PFSK-1 (cell line): ENCODE measurements around the gene VANGL1.

Experiments used
- FOXP2 ChIP-seq: optimal IDR thresholded peaks from 2 replicates; pipeline ENCODE3; 2011; ENCODE audit warnings: borderline replicate concordance, control low read depth, inconsistent platforms; ENCODE audit not compliant: insufficient read depth; ENCODE audit errors: extremely low read length, extremely low read depth
- POLR2AphosphoS5 ChIP-seq: IDR thresholded peaks from 2 replicates; pipeline ENCODE4 v1.6.1; 2012; ENCODE audit warnings: low read depth, mild to moderate bottlenecking, control low read depth, low read length, moderate library complexity
- REST ChIP-seq, 2 experiments: IDR thresholded peaks; 2 replicates each; pipeline versions ENCODE4 v1.6.1 to v1.8.0; 2011 to 2012; ENCODE audit warnings: low read depth in 2 of 2, low read length in 2 of 2, control low read depth in 1 of 2, inconsistent platforms in 1 of 2, mild to moderate bottlenecking in 1 of 2, moderate library complexity in 1 of 2; ENCODE audit not compliant: insufficient read depth in 1 of 2
- SIN3A ChIP-seq: IDR thresholded peaks from 2 replicates; pipeline ENCODE4 v1.6.1; 2012; ENCODE audit warnings: mild to moderate bottlenecking, low read length, moderate library complexity, borderline replicate concordance; ENCODE audit not compliant: insufficient read depth
- TAF1 ChIP-seq: IDR thresholded peaks from 2 replicates; pipeline ENCODE4 v1.6.1; 2012; ENCODE audit warnings: low read length, control low read depth, borderline replicate concordance; ENCODE audit not compliant: insufficient read depth

Gene VANGL1

GRCh38 chr1:115642168-115643072 is 650 bp downstream of the VANGL1 start:
- no peak for TF ChIP-seq FOXP2
- no peak for TF ChIP-seq TAF1
- TF ChIP-seq REST (IDR thresholded peaks at IDR 0.05; ENCODE audit: insufficient read depth in 1 of 2, low read depth in 2 of 2, low read length in 2 of 2): no peak
- no peak for TF ChIP-seq SIN3A
- TF ChIP-seq POLR2AphosphoS5: no peak

GRCh38 chr1:115643225-115643624 is 1.5 kb downstream of the VANGL1 start:
- no peak for TF ChIP-seq FOXP2
- no peak for TF ChIP-seq SIN3A
- no peak for TF ChIP-seq TAF1
- TF ChIP-seq REST (IDR thresholded peaks at IDR 0.05; ENCODE audit: insufficient read depth in 1 of 2, low read depth in 2 of 2, low read length in 2 of 2): no peak
- no peak for TF ChIP-seq POLR2AphosphoS5

DNA sequence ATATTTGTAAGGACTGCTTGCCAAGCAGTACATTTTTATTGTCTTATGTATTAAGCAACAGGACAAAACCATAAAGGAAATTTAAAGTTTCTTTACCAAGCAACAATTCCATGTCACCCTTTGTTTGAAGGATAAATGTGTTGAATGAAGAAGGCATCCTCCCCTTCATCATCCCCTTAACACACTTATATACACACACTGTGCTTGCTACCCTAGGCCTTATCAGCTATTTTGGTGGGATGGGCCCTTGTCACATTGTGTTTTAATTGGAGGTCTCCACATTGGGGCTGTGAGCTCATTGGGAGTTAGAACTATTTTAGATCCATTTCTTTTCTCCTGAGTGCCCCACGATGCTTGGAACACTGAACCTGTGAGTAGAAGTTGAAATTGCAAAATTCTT is 1.9 kb downstream of the VANGL1 start:
- no peak for TF ChIP-seq SIN3A

DNA sequence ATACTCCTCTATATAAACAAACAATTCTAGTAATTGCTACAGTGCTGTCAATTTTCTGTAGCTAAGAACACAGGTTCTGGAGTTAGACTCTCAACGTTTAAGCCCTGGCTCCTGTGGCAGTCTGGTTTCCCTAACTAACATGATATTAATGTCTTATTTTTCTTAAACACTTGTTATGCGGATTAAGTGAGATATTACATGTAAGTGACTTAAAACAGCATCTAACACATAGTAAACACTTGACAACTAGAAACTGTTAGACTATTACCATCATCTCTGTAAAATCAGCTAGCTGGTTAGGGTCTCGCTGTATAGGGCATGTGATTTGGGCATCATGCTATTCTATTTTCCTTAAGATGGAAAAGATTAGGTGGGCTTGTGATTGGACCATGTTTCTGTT is 2.3 kb downstream of the VANGL1 start:
- TF ChIP-seq SIN3A (no peak), TAF1 (no peak), POLR2AphosphoS5 (no peak), REST (IDR thresholded peaks at IDR 0.05; ENCODE audit: insufficient read depth in 1 of 2, low read depth in 2 of 2, low read length in 2 of 2) (no peak), FOXP2 (no peak)

DNA sequence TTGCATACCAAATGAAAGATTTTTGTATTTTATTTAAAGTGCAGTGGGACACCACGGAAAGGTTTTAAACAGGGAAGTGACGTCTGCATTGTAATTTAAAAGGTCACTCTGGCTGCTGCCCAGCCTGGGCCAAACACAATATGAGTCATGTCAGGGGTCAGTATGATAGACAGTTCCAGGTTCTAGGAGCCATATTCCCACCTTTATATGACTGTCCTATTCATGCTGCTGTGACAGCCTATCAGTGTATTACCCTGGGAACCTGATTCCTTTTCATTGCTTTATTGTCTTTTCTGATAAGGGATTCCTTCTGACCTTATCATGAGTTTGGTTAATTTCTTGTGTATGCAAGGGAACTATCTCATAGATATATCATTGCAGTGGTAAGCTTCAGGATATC is 5.3 kb downstream of the VANGL1 start:
- TF ChIP-seq TAF1 (no peak), POLR2AphosphoS5 (no peak), REST (IDR thresholded peaks at IDR 0.05; ENCODE audit: insufficient read depth in 1 of 2, low read depth in 2 of 2, low read length in 2 of 2) (no peak), FOXP2 (no peak), SIN3A (no peak)
